Measurements from ENCODE around the gene UPK3A. TPM values are rescaled to one million over a fixed set of nuclear protein-coding genes. Genes with fewer than 3 reads are reported as not detected.

The UPK3A gene
- not detected in 3 replicates for total RNA-seq
- long read RNA-seq, result 0 reads

DNA sequence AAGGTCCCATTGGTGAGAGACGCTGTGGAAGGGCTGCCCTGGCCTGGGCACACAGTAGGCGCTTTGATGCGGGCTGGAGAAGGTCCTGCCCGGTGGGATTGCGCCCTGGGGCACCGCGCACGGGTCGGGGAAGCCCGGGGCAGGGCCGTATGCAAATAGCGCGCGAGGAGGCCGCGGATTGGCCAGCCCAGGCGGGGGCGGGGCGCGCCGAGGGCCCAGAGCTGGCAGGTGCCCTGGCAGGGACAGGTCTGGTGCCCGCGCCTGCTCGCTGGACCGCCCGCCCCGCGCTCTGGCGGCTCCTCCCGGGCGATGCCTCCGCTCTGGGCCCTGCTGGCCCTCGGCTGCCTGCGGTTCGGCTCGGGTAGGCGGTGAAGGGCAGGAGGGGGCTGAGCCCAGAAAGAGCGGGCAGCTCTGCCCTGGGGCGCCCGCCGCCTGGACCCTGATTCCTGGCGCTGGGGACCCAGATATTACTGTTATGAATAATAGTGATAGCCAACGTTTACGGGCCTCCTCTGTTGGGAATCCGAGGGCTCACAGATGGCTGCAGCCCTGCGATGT lies at the start of gene UPK3A:
Gene UPK3A (plus strand): TSS at position 245 of the 558 bp plus-strand sequence. CDS start 65 bp downstream, at position 310.
- peaks cover 10% of the 10 kb centered on the region for H3K4me1 Mint-ChIP-seq (ENCODE audit: low read depth)
- H3K36me3 Mint-ChIP-seq (ENCODE audit: low read depth), result no peaks in the 10 kb centered on the region
- H3K27me3 Mint-ChIP-seq (ENCODE audit: low read depth), result peaks cover 20% of the 10 kb centered on the region
- no peak within 1 kb of the TSS for H3K27ac Mint-ChIP-seq (ENCODE audit: unreplicated experiment)
- H3K4me3 Mint-ChIP-seq (ENCODE audit: unreplicated experiment), result peak within 1 kb of the TSS; percentile 10
- TF ChIP-seq, protein P1, sequence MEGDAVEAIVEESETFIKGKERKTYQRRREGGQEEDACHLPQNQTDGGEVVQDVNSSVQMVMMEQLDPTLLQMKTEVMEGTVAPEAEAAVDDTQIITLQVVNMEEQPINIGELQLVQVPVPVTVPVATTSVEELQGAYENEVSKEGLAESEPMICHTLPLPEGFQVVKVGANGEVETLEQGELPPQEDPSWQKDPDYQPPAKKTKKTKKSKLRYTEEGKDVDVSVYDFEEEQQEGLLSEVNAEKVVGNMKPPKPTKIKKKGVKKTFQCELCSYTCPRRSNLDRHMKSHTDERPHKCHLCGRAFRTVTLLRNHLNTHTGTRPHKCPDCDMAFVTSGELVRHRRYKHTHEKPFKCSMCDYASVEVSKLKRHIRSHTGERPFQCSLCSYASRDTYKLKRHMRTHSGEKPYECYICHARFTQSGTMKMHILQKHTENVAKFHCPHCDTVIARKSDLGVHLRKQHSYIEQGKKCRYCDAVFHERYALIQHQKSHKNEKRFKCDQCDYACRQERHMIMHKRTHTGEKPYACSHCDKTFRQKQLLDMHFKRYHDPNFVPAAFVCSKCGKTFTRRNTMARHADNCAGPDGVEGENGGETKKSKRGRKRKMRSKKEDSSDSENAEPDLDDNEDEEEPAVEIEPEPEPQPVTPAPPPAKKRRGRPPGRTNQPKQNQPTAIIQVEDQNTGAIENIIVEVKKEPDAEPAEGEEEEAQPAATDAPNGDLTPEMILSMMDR (IDR thresholded peaks at IDR 0.05), result no peak
- H3K9me3 Mint-ChIP-seq (ENCODE audit: low read depth), result no peaks in the 10 kb centered on the region
- DNase-seq (ENCODE audit: low spot score), result no peak

DNA sequence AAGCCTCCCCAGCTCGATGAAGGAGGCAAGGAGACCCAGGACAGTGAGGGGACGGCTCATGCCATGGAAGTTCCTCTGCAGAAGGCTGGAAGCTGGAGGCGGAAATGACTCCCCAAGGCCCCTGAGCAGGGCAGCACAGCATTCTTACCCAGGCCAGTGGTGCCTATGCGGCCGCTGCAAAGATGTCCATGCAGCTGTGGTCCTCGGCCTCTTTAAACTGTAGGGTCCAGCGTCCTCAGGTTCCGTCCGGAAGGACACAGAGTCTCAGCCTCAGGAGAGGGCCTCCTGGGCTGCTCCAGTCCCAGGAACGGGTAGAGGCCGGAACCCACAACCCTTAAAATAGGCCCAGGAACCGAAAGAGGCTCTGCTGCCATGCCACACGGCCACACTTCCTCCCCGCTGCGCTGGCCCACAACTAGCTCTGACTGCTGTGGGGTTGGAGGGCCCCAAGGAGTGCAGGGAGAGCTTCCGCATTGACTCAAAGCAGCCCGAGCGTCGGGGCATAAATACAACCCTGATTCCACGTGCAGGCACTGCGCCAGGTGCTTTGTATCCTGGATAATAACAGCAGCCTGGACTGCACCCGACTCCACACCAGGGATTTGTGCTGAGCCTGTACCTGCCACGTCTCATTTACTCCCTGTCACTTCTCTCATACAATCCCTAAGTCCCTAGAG lies 49.5 kb upstream of the UPK3A start:
- Mint-ChIP-seq H3K9me3 (ENCODE audit: low read depth) (no peaks in the 10 kb centered on the region), H3K27me3 (ENCODE audit: low read depth) (no peaks in the 10 kb centered on the region), H3K36me3 (ENCODE audit: low read depth) (peaks cover 3% of the 10 kb centered on the region), H3K4me1 (ENCODE audit: low read depth) (peaks cover 21% of the 10 kb centered on the region), H3K27ac (ENCODE audit: unreplicated experiment) (no peak overlapping the region), H3K4me3 (ENCODE audit: unreplicated experiment) (no peak overlapping the region)
- no peak for DNase-seq (ENCODE audit: low spot score)
- TF ChIP-seq, protein P1 (IDR thresholded peaks at IDR 0.05), result no peak

DNA sequence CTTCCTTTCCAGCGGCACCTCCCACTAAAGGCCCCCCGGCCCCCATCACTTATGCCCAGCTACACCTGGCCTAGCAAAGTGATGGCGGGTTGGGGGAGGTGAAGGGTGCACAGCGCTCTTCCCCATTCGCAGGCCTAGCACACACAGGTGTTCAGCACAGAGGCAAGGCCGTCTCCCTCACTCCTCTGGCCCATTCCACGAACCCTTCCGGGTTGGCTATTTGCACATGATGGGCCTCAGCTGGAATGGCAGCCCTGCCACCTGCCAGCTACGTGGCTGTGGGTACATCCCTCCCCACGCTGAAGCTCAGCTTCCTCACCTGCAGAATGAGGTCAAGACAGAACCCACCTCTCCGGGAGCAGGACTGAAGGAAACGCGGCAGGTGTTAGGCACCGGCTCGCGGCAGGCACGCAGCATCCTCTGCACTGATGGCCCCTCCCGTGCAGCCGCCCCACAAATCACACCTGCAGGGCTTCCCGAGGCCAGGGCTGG lies 48.9 kb upstream of the UPK3A start:
- H3K36me3 Mint-ChIP-seq (ENCODE audit: low read depth), result peaks cover 3% of the 10 kb centered on the region
- H3K4me1 Mint-ChIP-seq (ENCODE audit: low read depth), result peaks cover 21% of the 10 kb centered on the region
- no peak overlapping the region for H3K4me3 Mint-ChIP-seq (ENCODE audit: unreplicated experiment)
- no peaks in the 10 kb centered on the region for H3K9me3 Mint-ChIP-seq (ENCODE audit: low read depth)
- no peak for DNase-seq (ENCODE audit: low spot score)
- no peaks in the 10 kb centered on the region for H3K27me3 Mint-ChIP-seq (ENCODE audit: low read depth)
- H3K27ac Mint-ChIP-seq (ENCODE audit: unreplicated experiment), result no peak overlapping the region
- TF ChIP-seq, protein P1 (IDR thresholded peaks at IDR 0.05), result no peak

DNA sequence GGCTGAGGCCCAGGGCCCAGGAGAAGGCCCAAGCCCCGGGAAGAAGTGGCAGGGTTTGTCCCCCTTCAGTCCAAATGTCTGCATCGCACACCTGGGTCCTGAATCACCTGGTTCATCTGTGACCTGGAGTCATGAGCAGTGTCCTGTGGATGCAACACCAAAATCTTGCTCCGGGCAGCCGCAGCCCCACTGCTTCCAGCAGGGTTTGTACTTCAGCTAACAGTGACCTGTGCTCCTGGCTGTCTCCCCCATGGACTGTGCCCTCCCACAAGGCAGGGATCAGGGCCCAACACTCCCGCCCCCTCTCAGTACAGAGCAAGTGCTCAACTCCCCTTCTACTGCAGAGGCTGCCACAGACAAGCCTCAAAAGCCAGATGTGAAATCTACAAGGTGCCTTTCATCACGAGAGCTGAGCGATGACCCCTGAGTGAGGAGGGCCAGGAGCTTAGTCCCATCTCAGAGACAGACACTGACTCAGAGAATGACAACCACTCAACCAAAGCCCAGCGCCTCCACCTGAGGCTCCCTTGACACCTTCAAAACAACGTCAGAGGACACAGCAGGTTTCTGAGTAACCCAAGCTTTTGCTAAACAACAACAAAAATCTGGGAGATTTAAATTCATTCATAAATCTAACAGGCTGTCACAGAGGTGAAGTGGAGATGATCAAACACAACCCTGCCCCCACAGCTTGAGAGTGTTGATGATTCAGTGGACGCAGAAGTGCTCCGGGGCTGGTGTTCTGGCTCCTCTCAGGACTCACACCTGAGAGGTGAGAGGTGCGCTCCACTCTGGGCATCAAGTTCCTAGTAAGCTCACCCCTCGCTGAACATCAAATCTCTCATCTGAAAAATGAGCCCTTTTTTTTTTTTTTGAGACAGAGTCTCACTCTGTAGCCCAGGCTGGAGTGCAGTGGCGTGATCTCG lies 47.4 kb upstream of the UPK3A start:
- Mint-ChIP-seq H3K9me3 (ENCODE audit: low read depth) (no peaks in the 10 kb centered on the region), H3K36me3 (ENCODE audit: low read depth) (peaks cover 3% of the 10 kb centered on the region), H3K27me3 (ENCODE audit: low read depth) (no peaks in the 10 kb centered on the region), H3K4me1 (ENCODE audit: low read depth) (peaks cover 27% of the 10 kb centered on the region), H3K4me3 (ENCODE audit: unreplicated experiment) (no peak overlapping the region), H3K27ac (ENCODE audit: unreplicated experiment) (no peak overlapping the region)
- TF ChIP-seq, protein P1 (IDR thresholded peaks at IDR 0.05), result no peak
- DNase-seq (ENCODE audit: low spot score), result no peak
